Activated CD4-positive, alpha-beta T cell treated with anti-CD3 and anti-CD28 coated beads, Interleukin-2, amount 50 U/mL, for 24 hours (primary cell): ENCODE data around the gene FAM114A2.
"Not testable (repeated sequence)": the region's sequence is repeated elsewhere in the genome, so short reads cannot be mapped to it uniquely, and the experiment has no call there.

Experiments used
- DNase-seq, 2 donors: peaks; one replicate each; pipeline ENCODE4 v3.0.0-alpha.2; 2020; ENCODE audit warnings: low read depth in 1 of 2, low spot score in 1 of 2

The FAM114A2 gene

GRCh38 chr5:154038707-154039457, at the start of gene FAM114A2, which contains the start of gene MFAP3:
Gene FAM114A2, minus strand, starts transcription at chr5:154038910. Its CDS starts 3,957 bp downstream, at chr5:154034953.
Gene MFAP3, plus strand, starts transcription at chr5:154038967. Its CDS starts 10,756 bp downstream, at chr5:154049723.
- DNase-seq = peak; percentile 73 to 87

- no peak for DNase-seq
These were observed 48.5 kb upstream of the FAM114A2 start for GRCh38 chr5:154087260-154087659.

GRCh38 chr5:154086641-154087040, 47.9 kb upstream of the FAM114A2 start:
- no peak for DNase-seq

- no peak for DNase-seq
These were observed 47.4 kb upstream of the FAM114A2 start for GRCh38 chr5:154086146-154086545.

- DNase-seq = no peak
These were observed 45.4 kb upstream of the FAM114A2 start for GRCh38 chr5:154084062-154084639.

GRCh38 chr5:154081246-154081645, 42.5 kb upstream of the FAM114A2 start:
- no peak for DNase-seq

- no peak for DNase-seq
These were observed 39.6 kb upstream of the FAM114A2 start for GRCh38 chr5:154078272-154078671.

GRCh38 chr5:154077696-154078095, 39.0 kb upstream of the FAM114A2 start:
- no peak for DNase-seq

GRCh38 chr5:154076240-154076922, 37.7 kb upstream of the FAM114A2 start:
- no peak for DNase-seq

- peak; percentile 71 to 77 for DNase-seq
These were observed 33.9 kb upstream of the FAM114A2 start for GRCh38 chr5:154072414-154073171.

GRCh38 chr5:154071799-154072413, 33.2 kb upstream of the FAM114A2 start:
- no peak for DNase-seq

GRCh38 chr5:154069854-154070253, 31.1 kb upstream of the FAM114A2 start:
- not testable (repeated sequence) for DNase-seq

- no peak for DNase-seq
These were observed 27.3 kb upstream of the FAM114A2 start for GRCh38 chr5:154065971-154066370.

GRCh38 chr5:154063372-154063771, 24.7 kb upstream of the FAM114A2 start:
- no peak for DNase-seq

GRCh38 chr5:154060606-154061005, 21.9 kb upstream of the FAM114A2 start:
- DNase-seq = no peak

GRCh38 chr5:154059583-154059982, 20.9 kb upstream of the FAM114A2 start:
- no peak for DNase-seq

GRCh38 chr5:154059039-154059430, 20.3 kb upstream of the FAM114A2 start:
- no peak for DNase-seq

GRCh38 chr5:154058055-154059038, 19.6 kb upstream of the FAM114A2 start:
- DNase-seq = no peak

- no peak for DNase-seq
These were observed 16.5 kb upstream of the FAM114A2 start for GRCh38 chr5:154055201-154055600.

- DNase-seq = no peak
These were observed 14.8 kb upstream of the FAM114A2 start for GRCh38 chr5:154053468-154053867.
